Superior temporal gyrus (tissue), 1 donor: ENCODE measurements around the gene FAH.

Experiments
- DNase-seq: peaks from one replicate; pipeline ENCODE4 v3.0.0-alpha.2; 2016; ENCODE audit errors: extremely low spot score

The FAH gene

DNA sequence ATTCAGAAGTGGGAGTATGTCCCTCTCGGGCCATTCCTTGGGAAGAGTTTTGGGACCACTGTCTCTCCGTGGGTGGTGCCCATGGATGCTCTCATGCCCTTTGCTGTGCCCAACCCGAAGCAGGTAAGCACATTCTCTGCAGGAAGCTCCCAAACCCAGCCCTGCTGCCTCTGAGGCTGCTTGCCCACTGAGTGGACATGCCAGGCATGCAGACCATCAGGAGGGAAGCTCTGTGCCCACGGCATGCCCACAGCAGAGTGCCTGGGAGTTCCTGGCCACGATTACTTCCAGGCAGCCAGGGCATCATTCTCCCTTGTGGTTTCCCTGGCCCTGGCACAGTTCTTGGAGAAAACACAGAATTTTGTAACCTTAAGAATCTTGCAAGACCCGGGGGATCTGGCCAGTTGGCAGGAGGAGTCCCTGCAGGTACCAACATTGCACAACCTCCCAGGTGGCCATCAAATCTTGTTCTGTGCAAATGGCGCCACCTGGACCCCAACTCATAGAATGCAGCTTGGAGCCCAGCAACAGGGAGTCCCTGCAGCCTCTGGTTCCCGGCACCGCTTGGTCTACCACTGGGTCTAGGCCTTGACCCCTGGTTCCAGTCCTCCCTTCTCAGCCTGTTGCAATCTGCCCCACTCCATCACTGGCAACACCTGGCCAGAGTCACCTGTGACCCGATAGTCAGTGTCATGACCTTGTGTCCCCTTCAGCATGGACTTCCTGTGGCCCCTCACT, 20.4 kb downstream of the FAH start:
- no peak for DNase-seq

DNA sequence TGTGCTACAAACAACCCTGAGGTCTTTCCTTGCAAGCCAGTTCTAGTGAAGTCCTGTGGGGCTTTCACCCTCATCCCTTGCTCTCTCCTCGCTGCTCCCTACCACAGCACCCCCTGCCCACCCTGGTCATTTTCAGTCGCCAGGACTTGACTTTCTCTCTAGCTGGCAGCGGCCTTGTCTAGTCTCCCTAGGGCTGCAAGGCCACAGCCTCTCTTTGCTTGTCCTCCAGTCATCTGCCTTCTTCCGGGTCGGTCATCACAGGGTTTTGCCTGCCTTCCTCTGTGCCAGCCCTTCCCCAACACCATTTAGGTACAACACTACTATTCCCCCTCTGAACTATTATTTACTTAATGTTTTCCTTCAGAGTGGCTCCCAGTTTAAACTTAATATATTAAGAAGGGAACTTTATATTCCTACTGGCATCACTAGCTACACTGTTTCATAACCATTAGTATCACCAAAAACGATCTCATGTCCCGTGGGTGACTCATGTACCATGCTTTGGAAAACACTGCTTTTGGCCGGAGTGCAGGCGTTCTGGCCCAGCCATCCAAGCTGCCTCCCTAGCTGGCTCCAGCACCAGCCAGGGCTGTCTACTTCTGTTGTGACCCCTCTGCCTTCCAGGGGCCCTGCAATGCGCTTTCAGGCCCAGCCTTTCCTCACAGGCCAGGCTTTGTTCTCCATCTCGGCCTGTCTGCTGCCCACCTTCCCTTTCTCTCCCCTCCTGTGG, 21.4 kb downstream of the FAH start:
- no peak for DNase-seq

DNA sequence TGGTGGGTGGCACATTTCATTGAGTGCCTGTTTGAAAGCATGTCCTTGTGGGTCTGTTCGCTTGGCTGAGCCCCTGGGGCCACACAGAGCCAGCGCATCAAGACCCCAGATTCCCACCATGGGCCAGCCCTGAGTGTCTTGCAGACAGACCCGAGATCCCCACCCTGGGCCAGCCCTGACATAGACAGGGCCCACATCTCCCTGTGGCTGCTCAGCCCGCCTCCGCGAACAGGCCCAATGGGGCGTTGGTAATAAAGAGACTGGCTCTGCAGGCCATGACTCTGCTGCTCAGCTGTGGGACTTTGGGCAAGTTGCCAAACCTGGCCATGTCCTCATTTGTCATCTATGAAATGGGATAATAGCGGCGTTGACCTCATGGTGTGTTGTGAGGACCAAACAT, 22.6 kb downstream of the FAH start:
- no peak for DNase-seq

DNA sequence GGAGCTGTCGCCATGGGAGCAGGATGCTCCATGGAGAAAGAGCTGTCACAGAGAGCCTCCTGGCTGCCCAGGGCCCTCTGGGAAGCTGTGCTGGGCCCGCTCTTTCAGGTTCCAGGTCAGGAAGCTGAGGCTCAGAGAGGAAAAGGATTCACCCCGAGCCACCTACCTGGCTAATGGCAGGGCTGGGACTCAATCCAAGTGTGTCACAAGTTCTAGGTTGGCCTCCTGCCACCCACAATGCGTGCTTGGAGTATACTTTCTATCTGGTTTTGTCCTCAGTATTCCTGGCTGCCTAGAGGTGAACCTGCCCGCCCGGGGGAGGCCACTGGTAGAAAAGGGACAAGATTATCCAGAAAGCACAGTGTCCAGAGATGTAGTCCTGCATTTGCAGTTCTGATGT, 23.6 kb downstream of the FAH start:
- no peak for DNase-seq

DNA sequence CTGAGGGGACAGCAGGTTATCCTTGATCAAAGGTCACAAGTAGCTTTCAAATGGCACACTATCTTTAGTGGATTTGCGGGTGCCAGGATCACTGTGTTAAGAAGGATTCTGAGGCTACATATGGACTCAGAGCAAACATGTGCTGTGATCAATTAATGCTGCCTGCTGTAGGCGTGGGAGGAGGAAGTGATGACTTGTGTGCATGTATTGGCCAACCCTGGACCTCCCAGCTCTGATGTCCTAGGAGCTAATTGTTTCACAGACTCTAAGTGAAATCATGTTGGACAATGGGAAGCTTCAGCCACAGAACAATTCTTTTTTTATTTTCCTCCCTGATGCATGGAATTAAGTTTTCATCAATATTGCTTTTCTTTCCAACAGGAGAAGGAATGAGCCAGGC, 24.4 kb downstream of the FAH start:
- no peak for DNase-seq

DNA sequence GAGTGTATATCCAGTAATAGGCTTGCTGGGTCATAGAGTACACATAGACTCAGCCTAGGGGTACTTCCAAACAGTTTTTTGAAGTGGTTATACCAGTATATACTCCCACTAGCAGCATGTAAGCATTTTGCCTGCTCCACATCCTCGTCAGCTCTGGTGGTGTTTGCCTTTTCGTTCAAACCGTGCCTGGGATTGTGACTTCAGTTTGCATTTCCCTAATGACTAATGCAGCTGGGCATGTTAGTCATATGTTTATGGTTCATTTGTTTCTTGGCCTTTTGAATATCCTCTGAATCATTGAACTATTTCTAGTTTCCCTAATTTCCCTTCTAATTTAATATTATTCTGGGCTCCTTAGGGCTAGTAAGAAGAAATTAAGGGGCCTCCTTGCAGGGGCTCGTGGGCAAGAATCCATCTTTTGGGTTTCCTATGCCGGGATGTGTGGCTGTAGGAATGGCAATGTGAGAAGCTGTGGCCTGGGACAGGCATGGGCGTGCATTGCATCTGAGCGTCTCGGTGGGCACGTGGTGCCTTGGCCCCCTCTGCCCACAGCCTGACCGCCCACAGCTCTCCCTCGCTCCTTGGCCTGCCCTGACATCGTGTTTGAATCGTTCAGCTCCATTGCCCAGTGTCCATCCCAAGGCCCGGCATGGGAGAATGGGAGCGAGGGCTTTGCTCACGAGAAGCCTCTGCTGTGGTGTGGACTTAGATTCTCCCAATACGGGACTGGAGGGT, 26.4 kb downstream of the FAH start:
- DNase-seq: no peak

DNA sequence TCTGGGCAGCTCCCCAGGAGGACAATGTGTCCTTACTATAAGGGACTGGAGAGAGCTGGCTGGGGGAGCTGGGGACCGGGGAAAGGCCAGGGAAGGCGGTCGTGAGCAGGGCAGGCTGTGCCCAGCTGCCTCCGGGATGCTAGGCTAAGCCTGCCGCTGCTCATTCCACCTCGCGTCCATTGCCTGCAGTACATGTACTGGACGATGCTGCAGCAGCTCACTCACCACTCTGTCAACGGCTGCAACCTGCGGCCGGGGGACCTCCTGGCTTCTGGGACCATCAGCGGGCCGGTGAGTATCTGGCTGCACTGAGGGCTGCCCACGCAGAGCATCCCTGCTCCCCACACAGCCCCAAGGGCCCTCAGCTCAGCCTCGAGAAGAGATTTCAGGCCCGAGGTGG, 27.1 kb downstream of the FAH start:
- no peak for DNase-seq

DNA sequence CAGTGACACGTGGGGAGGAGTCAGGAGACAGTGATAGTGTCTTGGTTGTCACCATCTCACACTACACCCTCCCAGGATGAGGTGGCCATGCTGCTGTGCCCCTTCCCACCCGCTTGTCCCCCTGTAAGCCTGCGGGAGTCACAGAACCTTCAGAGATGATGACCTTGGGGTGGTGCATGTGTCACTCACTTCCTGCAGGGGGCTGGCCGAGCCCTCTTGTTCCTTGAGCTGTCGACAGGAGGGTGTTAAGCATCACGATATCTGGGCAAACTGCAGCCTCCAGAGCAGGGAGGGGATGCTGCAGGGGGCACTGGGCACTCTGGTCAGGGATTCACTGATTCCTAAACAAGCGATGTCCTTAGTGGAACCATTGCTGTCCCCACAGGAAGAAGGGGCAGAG, 27.7 kb downstream of the FAH start:
- no peak for DNase-seq

DNA sequence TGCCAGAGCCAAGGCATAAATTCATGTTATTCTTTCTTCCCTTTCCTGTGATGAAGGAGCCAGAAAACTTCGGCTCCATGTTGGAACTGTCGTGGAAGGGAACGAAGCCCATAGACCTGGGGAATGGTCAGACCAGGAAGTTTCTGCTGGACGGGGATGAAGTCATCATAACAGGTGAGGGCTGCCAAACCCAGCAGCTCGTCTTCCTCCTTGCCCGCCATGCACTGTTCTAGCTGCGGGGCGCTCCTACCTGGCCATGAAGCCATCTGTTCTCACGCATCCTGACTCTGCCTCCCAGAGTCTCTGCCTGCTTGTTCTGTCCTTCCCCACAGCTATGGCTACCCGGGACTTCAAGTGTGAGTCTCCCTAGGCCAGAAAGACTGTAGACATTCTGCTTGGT, 28.2 kb downstream of the FAH start:
- DNase-seq: no peak

DNA sequence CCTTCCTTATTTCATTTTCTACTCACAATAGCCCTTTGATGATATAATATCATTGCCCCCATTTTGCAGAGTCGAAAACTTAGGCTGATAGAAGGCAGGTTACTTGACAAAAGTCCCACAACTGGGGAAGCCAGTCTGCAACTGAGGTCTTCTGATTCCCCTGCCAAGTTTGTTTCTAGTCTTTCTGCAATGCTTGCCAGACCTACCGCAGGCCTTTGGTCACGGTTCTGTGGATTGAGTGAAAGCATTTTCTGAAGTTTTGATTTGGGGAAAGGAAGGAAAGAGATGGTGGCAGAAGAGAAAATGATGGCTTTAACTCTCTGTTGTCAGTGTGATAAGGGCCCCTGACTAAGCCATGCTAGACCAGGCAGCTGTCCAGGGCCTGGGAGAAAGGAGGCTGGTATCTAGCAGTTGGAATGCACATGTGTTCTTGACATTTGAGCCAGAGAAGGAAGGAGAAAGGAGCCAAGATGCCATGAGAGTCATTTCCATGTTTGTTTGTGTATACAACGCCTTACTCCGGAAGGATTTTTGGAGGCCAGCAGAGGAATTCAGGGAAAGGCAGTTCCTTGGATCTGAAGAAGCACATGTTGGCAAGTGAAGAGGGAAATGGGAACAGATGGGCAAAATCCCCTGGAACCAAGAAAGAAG, 29.9 kb downstream of the FAH start:
- DNase-seq: no peak

DNA sequence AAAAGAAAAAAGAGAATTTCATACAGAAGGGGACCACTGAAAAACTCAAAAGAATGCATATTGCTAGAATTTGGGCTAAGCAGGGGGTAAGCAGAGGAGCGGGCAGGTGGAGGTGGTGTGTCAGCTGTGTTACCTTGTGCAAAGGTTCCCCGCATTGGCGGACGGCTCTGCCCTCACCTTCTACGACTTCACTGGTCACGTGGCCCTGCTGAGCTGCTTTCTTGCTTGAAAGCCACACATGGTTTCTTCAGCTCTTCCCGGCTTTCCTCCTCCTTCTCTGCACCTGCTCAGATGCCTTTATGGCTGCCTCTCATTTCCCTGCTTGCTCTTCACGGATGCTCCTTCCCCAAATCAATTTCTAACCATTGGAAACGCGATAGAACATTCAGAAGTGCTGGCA, 30.5 kb downstream of the FAH start:
- no peak for DNase-seq

DNA sequence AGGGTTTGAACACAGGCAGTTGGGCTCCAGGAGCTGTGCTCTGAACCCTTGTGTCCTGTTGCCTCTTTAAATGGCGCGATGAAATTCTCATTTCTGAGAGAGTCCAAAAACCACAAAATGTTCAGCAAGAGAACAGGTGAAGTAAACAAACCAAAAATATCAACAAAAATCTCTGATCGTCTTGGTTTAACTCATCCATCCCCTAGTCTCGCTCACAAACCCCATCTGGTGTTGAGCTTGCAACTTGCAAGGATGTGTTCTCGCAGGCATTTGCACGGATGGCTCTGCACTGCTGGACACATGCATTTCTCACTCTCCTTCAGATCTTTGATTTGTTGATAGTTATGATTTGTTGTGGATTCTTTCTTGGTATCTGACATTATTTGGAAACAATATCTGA, 31.1 kb downstream of the FAH start:
- peak; percentile 39 for DNase-seq

DNA sequence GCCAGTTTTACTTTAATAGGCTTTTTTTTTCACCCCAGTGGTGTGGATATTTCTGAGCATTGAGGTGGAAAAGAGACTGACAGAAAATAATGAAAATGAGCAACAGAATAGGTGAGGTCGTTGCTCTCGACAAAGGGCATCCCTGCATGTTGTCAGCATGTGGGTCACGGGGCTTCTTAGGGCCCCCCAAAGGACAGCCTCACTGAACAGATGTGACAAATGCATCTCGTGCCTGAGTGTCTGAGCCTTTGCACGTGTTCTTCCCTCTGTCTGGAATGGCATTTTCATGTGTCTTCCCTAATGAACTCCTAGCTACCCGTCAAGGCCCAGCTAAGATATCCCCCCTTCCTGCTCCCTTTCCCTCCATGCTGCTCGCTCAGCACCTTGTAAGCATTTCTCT, 31.8 kb downstream of the FAH start:
- DNase-seq: no peak

DNA sequence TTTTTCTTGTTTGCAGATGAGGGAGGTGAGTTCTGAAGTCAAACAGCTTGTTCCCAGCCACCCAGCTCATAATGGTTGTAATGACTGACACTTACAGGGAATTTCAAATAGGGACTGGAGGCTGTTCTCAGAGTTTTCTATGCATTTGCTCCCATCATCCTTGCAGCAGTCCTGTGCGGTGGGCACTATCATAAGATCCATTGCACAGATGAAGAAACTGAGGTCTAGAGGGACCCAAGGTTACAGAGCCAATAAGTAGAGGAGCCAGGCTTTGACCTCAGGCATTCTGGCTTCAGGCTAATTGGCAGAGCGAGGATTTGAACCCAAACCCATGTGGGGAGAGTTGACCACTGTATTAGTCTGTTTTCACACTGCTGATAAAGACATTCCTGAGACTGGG, 32.4 kb downstream of the FAH start:
- no peak for DNase-seq

DNA sequence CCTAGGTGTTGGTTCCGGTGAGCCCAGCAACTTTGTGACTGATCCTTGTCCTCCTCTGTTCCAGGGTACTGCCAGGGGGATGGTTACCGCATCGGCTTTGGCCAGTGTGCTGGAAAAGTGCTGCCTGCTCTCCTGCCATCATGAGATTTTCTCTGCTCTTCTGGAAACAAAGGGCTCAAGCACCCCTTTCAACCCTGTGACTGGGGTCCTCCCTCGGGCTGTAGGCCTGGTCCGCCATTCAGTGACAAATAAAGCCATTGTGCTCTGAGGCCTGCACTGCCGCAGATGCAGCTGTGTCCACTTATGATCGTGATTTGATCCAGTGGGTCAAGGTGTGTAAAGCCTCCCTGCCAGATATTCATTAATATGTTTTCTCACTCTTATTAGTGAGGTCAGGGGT, 33.3 kb downstream of the FAH start:
- no peak for DNase-seq

DNA sequence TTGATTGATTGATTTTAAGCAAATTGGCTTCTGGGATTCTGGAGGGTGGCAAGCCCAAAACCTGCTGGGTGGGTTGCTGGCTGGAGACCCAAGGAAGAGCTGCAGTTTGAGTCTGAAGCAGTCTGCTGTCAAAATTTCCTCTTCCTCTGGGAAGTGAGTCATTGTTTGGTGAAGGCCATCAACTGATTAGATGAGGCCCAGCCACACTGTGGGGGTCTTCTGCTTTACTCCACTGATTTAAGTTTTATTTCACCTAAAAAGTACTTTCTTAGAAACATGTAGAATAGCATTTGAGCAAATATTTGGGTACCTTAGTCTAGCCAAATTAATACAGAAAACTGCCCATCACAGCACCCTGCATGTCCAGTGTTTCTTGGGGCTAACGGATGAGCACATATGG, 33.8 kb downstream of the FAH start:
- no peak for DNase-seq

DNA sequence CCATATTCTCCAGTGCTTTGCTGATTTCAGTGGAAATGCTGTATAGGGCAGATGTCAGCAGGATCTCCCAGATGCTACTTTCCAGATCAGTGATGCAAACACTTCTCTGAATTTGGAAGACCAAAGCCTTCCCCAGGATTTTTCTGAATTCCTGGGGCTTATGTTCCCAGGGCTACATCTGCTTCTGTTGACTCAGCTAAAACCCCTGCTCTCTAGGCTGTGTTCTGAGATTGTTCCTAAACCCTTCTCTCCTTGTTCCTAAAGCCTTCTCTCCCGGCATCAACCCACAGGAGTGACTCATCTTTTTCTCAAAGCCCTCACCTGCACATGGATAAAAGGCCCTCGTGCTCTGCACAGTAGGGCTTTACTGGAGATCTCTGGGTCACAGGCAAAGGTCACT, 35.5 kb downstream of the FAH start:
- DNase-seq: no peak

DNA sequence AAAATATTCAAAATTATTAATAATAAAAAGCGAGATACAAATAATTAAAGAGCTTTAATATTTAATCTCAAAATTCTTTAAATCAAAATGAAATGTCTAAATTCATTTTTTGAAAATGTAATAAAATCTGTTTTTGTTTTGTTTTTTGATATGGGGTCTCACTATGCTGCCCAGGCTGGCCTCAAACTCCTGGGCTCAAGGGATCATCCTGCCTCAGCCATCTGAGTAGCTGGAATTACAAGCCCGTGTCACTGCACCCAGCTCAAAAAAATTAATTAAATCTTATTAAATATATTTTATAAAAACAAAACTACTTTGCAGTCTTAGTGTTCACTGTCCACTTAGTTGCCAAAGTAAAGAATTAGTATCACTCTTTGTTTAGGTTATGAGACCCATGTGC, 38.4 kb downstream of the FAH start:
- DNase-seq: no peak

DNA sequence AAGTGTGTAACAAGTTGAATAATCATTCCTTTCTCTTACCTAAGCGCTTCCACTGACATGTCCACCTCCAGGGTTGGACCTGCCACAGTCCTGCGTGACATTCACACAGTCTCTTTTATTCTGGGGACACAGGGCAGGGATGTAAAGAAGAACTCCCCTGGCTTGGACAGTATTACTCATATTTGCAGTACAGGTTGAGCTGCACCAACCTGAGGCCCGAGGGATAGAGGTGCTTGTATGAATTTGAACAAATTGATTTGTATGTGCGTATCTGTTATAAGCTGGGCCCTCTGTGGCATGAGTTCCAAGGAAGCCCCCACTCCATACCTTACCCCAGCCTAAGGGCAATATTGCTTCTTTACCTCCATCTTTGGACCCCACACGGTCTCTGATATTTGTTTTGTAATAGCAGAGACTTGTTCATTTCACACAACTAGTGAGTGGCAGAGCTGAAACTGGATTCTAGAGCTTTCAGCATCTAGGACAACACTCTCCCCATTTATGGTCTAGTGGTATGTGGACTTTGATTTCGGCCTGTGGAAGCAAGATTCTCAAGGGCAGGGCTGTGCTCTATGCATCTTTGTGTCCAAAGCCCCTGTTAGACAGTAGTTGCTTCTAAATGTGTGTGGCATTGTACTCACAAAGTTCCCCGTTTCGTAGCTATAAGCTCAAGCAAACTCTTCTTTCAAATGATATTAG, 39.2 kb downstream of the FAH start:
- DNase-seq: no peak

DNA sequence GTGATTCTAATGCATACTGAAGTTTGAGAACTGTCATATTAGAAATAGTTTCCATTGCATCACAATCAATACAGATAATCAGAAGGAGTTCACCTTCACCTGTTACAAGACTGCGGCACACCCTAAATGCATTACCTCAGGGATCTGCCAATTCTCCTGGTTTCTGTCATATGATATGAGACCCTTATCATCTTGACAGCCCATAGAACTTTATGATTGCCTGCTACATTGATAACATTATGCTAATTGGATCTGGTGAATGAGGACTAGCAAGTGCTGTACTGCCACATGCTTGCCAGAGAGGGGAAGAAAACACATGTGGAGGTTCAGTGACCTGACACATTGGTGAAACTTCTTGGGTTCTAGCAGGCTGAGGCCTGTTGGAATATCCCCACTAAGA, 41.4 kb downstream of the FAH start:
- DNase-seq: no peak

DNA sequence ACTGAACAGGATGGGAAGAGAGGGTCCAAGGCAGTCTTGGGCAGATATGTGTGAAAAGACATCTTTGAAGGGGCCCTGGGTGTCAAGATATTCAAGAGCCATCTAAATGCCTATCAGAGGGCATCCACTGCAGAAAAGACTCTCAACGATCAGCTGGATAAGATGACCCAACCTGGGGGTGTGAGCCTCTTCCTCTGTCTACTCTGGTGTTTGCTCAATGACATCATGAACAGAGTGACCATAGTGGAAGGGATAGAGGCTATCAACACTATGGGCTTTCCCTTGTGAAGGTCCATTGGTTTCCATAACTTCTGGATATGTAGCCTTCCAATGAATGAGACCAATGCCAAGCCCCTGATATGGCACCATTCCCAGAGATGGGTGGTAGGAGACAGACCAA, 42.1 kb downstream of the FAH start:
- no peak for DNase-seq

DNA sequence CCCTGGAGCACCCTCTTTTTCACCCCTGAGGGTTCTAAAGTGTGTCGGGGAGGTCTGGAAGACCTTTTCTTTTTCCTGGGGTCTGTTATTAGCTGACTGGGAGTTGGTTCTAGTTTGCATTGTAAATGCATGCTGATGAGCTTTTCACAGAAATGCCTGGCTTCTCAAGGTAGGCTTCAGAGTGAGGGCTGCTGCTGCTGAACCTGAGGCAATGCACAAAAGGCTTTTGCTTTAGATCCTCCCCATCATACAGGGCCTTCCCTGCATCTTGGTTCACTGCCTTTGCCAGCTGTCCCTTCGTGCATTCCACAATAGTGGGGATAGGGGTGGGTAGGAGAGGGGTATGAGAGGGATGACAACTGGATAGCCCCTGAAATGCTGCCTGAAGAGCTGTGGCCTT, 46.6 kb downstream of the FAH start:
- no peak for DNase-seq
